ENCODE results near the gene FGF22. TPM values are rescaled to one million over a fixed set of nuclear protein-coding genes. Genes with fewer than 3 reads are reported as not detected.

FGF22 gene
- polyA plus RNA-seq, 3 donors: 0.83 to 1.1 (median 0.91) TPM

DNA sequence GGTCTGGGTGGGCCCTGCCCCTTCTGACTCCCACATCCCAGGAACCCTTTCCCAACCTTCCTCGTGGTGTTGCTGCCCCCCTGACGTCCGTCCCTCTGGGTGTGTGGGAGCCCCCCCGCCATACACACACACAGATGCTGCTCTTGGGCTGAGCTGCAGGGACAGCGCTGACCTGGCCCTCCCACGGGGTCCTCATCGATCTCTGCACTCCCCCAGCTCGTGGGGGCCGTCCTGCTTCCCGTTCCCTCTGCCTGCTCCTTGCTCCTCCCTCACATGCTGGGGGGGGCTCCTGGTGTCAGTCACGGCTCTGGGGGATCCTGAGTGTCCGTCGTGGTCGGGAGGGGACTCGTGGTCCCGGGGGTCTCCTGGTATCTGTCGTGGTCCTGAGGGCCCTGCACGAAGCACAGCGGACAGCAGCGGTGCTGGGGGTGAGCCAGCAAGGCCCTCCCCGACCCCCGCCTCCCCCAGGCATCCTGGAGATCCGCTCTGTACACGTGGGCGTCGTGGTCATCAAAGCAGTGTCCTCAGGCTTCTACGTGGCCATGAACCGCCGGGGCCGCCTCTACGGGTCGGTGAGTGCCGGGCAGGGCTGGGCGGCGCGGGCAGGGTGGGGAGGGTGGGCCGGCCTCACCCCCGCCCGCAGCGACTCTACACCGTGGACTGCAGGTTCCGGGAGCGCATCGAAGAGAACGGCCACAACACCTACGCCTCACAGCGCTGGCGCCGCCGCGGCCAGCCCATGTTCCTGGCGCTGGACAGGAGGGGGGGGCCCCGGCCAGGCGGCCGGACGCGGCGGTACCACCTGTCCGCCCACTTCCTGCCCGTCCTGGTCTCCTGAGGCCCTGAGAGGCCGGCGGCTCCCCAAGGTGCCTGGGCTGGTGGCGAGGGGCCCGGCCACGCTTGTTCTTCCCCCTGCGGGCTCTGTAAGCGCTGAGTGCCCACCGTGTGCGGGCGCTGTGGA, 3.4 kb downstream of the FGF22 start:
- DNase-seq: no peak

DNA sequence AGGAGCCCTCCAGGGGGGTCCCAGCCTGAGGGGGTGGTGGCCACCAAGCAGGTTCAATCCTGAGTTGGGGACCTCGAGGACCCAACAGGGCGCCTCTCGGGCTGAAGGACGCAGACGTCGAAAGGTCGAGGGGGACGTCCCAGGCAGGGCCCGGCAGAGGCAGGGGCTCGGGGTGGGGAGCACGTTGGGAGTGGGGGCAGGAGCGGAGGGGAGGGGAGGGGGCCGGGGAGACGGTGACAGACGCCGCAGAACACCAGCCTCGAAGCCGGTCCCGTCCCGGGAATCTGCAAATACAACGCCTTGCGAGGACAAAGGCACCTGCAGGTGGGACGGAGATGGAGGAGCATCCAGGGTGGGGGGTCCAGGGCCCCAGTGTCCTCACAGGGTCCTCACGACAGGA, 4.1 kb downstream of the FGF22 start:
- no peak for DNase-seq

DNA sequence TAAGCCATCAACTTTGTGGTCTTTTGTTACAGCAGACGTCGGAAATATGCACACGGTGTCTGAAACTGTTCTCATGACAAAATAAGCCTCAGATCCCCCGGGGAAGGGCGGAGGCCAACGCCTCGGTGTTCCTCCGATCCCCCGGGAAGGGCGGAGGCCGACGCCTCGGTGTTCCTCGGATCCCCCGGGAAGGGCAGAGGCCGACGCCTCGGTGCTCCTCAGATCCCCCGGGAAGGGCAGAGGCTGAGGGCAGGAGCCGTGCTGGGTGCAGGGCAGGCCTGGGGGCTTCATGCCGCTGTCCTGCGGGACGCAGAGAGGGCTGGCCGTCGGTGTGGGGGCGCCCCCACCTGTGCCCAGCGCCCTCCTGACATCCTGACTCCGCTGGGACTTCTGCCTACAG, 4.7 kb downstream of the FGF22 start:
- no peak for DNase-seq

DNA sequence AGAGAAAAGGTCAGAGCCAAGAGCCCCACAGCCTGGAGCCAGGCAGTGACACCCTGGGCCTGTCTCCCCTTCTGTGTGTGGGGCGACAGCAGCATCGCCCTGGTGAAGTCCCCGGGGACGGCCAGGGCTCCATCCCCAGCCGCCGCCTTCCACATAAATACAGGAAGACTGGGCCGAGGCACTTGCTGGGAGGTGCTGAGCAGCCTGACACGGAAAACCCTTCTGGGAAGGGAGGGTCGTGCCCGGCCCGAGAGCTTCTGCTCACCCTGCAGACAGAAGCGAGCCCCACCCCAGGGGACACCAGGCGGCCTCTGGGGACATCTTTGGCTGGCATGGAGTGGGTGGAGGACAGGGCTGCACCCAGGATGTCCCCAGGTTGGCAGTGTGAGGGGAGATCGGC, 5.1 kb downstream of the FGF22 start:
- DNase-seq: no peak

DNA sequence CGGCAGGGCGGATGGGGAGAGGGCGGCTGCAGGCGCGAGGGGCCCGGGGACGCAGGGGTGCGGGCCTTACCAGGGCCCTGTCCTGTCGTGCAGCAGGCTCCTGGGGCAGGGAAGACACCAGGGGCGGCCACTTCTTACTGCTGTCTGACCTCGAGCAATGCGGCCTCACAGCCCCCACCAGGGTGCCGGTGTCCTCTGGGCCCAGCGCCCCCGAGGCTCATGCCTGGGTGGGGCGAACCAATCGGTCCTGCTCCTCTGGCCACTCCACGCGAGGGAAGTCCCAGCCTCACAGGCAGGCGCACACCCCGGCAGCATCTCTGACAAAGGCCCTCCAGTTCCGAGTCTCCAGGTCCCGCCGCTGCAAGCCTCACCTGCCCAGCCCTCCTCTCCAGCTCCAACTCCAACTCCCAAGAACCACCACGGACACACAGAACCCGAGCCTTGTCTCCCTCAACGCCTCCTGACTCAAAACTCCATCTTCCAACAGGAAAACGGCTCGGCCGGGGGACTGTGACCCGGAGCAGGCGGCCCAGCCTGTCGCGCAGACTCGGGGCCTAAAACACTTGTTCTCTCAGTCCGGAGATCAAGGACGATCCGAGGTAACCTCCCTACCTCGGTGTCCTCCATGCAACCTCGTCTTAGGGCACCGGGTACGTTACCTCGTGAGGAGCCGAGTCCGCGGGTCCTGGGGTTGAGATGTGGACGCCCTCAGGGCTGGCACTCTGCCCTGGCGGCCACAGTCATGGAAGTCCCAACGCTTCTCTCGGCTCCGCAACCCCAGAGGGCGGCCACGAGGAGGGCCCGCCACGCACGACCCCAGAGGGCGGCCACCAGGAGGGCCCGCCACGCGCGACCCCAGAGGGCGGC, 6.5 kb downstream of the FGF22 start:
- no peak for DNase-seq

DNA sequence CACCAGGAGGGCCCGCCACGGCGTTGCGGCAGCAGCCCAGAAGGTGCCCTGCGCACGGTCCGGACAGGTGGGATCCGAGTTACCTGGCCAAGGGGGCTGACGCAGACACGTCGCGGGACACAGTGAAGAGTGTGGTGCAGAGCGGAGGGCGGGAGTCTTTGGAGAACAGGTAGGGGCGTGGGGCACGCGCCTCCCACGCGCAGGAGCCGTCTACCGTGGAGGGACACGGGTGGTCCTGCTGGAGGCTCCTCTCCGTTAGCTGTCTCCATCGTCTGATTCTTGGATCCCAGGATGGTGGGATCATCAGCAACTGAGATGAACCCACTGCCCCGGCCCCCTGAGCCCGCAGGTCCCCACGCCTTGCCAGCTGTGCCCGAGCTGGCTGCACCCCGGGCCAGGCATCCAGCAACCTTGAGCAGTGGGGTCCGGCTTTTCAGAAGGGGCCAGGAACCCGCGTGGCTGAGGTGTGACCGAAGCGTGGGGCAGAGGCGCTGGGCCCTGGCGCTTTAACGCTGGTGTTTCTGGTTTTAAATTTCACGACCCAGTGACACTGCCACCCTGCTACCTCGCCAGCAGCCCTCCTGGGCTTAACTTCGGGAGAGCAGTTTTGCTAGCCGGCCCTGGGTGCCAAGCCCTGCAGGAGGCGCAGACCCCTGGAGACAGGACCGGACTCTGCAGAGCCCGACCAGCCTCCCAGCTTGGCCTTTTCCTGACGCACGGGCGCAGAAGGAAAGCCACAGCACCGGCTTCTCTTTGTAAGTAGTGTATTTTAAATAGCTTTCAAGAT, 7.3 kb downstream of the FGF22 start:
- DNase-seq: no peak

DNA sequence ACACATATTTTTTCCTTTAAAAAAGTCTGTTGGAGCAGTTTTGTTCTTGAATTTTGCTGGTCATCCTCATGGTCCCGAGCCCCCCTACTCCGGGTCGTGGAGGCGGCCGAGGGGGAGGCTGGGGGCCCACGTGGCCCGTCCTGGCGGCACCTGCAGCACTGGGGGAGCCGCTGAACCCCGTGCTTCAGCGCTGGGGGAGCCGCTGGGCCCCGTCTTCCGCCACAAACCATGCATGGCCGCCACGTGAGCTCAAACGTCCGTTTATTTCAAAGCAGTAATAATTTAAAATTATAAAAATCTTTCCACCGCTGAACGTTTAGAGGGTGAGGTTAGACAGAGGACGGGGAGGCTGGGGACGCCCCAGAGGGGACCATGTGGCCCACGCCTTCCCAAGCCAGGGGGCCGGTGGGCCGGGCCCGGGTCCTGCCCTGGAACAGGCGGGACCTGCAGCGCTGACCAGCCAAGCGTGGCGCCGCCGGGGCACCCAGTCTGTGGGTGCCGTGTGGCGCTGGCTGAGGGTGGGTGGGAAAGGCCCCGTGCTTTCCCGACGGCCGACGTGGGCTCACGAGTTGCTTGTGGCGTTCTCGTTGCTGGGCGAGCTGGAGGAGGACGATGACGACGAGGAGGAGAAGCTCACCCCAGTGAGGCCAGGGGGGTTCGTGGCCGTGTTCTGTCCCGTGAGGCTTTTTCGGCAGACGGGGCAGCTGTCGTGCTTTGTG, 8.0 kb downstream of the FGF22 start:
- no peak for DNase-seq

DNA sequence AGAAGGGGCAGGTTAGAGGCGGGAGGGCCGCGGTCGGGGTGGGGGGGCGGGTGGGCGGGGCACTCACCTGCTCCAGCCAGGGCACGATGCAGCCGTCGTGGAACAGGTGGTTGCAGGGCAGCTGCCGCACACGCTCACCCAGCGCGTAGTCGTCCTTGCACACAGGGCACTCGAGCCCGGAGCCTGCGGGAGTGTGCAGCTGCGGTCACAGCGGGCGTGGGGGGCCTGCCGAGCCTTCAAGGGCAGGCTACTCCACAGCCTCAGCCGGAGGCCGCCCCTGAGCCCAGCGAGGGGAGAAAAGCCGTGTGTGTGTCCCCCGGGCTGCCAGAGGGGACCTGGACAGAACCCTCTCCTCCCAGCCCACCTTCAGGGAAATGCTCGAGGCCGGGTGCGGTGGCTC, 8.6 kb downstream of the FGF22 start:
- DNase-seq: no peak

DNA sequence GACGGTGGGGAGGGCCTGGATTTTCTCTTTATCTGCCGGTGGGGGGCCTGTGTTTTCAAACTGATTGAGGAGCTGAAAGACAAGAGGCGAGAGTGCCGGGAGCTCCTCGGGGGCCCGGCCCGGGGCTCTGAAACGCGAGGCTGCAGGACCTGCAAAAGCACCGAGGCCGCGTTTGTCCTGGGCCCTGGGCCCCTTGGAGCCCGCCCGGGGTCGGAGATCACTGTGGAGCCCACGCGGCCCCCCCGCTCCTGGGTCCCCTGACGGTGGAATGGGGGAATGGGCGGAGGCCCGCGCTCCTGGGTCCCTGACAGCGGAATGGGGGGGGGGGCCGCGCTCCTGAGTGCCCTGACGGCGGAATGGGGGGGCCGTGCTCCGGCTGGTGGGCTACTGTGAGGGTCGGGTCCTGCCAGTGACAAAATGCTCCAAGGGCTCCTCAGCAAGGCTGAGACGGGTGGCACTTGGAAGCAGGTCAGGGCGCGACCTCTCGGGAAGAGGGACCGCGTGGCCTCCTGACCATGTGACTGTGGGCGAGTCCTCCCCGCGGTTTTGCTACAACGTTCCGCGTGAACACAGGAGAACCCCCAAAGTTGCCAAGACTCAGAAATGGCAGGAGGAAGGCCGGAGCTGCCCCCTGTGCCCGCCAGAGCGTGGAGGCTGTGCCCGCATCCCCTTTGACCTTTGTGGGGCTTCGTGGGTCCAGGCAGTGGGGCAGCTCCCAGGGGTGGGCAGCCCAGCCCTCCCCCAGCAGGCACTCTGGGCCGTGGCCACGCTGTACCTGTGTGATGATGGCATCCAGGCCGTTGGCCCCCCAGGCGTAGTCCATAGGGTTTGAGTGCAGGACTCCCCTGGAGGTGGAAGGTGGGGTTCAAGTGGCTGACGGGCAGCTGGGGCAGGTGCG, 9.5 kb downstream of the FGF22 start:
- DNase-seq: no peak

DNA sequence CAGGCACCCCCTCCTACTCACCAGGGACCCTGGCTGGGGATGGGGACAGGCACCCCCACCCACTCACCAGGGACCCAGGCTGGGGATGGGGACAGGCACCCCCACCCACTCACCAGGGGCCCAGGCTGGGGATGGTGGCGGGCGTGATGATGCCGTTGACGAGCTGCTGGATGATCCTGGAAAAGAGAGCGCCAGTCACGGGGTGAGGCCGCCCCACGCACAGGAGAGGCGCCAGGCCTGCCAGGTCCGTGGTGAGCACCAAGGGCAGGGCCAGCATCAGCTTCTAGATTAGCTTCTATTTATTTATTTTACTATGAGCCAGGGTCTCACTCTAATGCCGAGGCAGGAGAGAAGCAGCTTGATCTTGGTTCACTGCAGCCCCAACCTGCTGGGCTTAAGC, 10.4 kb downstream of the FGF22 start:
- DNase-seq: no peak

DNA sequence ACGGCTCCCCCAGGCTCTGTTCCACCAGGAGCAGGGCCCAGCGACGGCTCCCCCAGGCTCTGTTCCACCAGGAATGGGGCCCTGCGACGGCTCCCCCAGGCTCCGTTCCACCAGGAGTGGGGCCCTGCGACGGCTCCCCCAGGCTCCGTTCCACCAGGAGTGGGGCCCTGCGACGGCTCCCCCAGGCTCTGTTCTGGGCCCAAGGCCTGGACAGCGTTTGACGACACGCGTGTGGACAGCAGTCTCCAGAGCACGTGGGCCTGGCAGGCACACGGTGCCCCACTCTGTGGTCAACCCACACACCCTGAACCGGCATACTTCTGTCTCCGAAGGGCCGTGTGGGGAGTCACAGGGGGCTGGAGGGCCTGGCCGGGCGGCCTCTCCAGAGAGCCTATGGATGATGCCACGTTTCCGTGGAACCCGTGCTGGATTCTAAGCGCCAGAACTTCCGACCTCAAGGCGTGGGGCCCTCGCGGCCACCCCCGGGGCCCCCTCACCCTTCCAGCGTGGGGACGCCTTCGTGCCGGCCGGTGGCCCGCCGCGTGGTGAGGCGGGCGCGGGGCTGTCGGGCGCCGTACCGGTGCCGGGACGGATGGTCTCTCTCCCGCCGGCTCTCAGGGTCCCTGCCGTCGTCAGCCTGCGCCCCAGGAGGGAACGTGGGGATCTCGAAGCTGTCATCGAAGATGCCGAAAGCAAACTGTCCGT, 11.6 kb downstream of the FGF22 start:
- no peak for DNase-seq

DNA sequence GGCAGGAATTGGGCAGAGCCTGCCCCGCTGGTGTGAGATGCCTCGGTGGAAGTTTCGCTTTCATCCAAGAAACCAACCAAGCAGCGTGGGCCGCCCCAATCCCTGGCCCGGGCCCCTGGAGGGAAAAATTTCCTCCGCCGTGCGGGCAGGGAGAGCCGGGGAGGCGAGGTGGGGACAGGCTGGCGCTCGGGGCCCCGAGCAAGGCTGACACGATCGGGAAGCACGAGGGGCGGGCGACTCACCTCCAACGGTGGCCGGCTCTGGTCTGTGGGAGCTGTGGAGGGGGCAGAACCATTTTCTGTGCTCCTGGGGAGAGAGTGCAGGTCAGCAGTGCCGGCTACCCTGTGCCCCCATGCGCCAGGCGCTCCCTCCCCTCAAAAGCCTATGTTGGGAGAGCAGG, 12.3 kb downstream of the FGF22 start:
- no peak for DNase-seq

DNA sequence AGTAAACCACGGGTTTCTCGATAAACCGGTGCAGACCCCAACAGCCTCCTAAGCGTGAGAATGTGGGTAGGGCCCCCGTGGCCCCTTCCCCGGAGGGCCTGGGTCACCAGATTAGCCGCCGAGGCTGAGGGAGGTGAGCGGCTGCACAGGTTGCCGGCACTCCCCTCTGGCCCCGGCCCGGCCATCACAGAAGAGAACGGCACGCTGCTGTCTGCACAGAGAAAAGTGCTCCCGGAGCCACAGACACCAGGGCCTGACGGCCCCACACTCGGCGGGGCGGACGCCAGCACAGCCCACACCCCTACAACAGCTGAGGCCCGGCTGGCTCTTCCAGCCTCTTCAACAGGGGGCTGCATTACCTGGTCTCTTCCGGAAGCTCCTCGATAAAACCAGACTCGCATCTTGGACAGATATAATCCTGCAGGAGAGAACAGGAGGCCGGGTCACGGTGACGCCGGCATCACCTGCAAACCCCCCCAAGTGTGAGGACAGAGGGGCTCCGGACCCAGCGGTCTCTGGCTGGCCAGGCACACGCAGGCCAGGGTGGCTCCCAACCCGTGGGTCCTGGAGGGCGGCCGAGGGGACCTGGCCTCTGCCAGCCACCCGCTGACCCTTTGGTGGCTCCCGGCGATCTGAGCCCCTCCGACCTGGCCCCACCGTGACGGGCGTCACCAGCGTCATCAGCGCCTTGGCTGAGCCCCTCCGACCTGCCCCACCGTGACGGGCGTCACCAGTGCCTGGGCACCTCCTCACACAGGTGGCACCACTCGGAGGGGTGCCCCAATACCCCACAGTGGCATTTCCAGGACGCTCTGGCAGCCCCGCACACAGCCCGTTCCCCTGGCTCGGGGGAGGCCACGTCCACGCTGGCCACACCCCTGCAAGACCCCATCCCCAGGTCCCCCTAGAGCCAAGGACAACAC, 13.0 kb downstream of the FGF22 start:
- no peak for DNase-seq

DNA sequence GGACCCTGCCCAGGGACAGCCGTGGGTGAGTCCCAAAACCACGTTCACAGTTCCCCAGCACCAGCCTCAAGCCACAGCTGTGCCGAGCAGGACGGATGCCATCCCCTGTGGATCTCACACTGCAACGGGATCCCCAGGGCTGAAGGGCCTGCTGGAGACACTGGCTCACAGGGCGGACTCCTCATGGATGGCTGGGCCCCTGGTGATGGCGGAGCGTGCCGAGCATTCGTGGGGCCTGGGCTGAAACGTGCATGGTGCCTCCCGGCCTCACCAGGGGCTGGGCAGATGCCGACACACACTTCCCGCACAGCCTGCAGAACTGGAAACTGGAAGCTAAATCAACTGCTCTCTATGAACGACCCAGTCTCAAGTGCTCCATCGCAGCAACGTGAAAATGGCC, 13.7 kb downstream of the FGF22 start:
- no peak for DNase-seq

DNA sequence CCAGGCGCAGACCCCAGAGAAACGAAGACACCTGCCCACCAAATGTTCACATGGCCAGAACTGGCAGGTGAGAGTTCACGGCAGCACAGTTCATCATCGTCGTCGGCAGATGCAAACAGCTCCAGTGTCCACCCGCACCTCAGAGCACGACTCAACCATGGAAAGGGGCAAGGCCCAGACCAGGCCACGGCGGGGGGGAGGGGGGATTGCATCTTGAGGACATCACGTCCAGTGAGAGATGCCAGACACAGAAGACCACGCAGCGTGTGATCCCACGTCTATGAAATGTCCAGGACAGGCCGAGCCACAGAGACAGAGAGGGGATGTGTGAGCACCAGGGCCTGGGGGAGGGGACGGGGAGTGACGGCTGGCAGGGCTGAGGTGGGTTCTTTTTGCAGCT, 16.0 kb downstream of the FGF22 start:
- DNase-seq: no peak

DNA sequence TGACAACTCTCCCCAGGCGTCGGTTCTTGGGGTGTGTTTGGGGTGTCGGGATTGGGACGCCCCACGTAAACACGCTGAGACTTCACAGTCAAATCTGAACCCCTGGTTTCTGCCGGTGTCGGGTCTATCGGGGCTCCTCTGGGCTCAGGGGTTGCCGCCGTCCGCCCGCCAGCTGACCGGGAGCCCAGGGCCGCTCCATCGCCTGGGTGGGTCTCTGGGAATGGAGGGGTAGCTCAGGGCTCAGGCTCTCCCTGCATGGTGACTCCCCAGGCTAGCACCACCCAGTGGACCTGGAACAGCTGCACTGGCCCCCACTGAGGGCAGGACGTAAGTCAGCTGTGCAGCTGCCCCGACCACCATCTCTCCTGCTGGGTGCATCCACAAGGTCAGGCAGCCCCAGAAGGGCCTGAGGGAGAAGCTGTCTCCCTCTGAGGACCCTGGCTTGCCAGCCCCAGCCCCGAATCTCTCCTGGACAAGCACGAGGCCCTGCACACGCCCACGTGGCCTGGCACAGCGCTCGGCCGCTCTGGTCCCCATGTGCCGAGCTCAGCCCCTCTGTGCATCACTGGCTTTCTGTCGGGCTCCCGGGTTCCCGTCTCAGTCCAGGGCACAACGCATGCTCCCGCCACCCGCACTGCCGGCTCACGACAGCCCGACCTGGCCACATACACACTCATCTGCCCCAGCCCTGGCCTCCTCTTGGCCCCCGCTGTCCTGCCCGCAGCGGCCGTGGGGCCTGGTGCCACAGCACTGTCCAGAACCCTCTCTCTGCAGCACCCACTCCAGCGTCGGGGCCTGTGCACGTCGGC, 17.3 kb downstream of the FGF22 start:
- no peak for DNase-seq

DNA sequence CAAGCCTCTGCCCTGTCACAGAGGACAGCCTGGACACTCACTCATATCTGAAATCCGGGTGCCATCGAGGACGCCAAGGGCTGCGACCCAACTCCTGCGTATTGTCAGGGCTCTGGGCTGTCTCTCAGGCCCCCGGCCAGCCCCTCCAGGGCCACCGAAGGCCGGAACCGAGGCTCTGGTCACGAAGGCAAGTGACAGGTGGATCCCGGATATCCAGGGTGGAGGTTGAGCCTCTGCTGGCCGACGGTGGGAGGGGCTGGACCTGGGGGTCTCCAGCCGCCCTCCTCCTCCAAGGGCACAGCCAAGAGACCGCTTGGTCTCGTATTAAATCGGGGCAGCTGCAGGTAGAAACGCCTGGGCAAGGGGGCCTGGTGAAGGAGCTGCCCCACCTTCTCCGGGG, 17.9 kb downstream of the FGF22 start:
- DNase-seq: no peak

Measured in renal pelvis (tissue), 4 donors.